GM08714 (cell line): ENCODE data around the gene RAP1A.
"Not testable (repeated sequence)": the region's sequence is repeated elsewhere in the genome, so short reads cannot be mapped to it uniquely, and the experiment has no call there.

Experiments
- H3K4me3 ChIP-seq: fragments of 200-500 bp; sonication (Bioruptor generic); 2 replicates; pipeline ENCODE4 v1.5.1; 2014; ENCODE audit warnings: mild to moderate bottlenecking, low read length, inconsistent platforms
- ZNF274 ChIP-seq: IDR thresholded peaks from 2 replicates; pipeline ENCODE4 v1.6.1; 2012; ENCODE audit warnings: mild to moderate bottlenecking, low read depth, low read length

RAP1A gene

DNA sequence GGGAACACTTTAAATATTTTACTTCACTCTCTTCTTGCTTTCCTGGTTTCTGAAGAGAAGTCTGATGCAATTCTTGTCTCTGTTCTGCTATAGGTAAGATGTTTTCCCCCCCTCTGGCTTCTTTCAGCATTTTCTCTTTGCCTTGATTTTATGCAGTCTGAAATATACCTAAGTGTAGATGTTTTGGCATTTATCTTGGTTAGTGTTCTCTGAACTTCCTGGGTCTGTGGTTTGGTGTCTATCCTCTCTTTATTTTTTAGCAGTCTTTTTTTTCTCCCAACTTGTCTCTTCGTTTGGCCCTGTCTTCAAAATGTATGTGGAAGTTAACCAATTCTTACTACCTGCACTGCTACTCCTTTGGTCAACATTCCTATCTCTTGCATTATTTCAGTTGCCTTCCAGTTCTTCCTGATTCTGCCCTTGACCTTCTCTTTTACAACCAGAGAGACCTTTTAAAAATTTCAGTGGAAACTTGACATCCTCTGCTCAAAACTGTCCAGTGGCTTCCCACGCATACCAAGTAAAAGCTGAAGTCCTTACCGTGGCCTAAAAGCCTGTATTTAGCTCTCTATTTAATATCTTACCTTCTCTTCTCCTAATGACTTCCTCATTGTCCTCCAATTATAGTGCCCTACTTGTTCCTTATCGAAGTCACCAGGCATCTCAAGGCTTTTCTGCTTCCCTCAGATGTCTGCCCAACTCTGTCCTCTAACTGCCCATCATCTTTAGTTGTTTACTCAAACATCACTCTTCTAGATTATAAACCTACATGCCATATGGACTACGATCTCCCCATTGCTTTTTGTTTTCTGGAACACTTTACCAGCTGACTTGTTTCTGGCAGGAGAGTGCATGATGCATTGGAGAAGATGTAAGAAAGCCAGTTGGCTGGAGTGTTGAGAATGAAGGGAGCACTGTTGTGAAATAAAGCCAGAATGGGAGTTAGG, 40.9 kb downstream of the RAP1A start:
- no peak overlapping the region for H3K4me3 ChIP-seq
- TF ChIP-seq ZNF274: no peak

DNA sequence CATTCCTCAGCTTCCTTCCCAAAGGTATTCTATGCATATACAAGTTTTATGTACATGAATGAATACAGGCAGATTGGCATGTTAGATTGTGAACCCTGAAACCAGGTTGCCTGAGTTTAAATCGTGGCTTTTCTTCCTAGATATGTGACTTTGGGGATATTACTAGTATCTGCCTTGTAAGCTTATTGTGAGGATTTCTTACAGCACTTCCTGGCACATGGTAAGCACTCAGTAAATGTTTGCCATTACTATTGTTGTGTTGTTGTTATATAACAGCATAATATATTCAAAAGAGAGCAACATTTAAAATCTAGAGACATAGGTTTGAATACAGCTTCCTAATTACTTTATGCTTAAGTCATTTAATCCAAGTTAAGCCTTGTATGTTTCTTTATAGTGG, 45.1 kb downstream of the RAP1A start:
- no peak for TF ChIP-seq ZNF274

DNA sequence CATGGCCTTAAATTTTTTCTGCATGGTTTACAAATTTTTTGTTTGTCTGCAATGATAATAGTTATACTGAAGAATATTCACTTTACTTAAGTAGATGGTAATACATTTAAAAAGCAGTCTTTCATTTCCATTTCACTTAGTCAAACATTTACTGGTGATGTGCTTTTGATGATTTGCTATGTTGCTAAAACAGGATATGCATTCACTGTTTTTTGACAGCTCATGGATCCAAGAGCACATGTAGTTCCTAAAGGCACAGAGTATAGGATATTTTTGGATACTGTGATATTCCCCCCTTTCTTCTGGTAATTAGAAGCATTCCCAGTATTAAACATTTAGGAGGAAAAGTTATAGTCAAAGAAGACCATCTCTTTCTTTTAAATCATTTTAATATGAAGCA, 45.9 kb downstream of the RAP1A start:
- H3K4me3 ChIP-seq: no peak overlapping the region
- TF ChIP-seq ZNF274: no peak

More for the DNA sequence above, 45.1 kb downstream of the RAP1A start:
- H3K4me3 ChIP-seq: no peak overlapping the region; the same call in 1 of the 2 replicates

DNA sequence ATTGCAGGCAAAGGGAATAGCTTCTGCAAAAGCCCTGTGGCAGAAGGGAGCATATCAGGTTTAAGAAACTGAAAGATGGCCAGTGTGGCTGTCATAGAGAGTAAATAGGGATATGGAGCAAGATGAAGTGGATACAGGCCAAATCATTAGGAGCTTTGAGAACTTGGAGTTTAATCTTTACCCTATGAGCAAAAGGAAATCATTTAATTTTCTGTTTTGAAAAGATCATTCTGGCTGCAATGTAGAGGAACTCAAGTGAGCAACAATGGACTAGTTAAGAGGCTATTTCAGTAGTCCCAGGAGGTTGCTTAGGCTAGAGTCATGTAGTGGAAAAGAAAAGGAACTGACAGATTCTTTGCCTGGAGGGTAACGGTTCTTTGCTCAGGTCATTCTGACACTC, 47.2 kb downstream of the RAP1A start:
- no peak for TF ChIP-seq ZNF274
- H3K4me3 ChIP-seq: no peak overlapping the region

DNA sequence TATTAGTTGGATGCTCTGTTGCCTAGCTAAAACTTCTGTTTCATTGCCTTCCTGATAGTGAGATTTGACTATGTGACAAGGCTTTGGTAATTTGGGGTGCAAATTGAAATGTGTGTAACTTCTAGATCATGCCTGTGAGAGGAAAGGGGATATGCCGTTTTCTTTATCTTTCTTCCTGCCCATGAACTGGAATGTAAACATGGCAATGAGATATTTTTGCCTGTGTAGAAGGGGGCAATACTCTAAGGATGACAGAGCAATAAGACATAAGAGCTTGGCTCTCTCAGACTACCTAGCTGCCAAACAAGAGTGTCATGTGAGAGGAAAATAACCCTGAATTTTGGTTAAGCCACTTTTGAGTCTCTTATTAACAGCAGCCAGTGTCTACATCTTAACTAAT, 49.7 kb downstream of the RAP1A start:
- TF ChIP-seq ZNF274: no peak

DNA sequence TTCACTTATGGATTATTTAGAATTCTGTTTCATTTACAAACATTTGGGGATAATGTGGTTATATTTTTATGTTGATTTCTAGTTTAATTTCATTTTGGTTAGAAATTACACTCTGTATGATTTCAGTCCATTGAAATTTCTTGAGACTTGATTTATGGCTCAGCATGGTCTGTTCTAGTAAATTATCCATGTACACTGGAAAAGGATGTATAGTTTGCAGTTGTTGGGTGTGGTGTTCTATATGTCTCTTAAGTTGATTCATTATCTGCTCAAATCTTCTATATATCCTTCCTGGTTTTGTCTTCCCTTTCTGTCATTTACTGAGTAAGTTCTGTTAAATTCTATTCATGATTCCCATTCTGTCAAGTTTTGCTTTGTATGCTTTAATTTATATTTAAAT, 52.3 kb downstream of the RAP1A start:
- no peak for TF ChIP-seq ZNF274
- H3K4me3 ChIP-seq: no peak overlapping the region

More for the DNA sequence above, 49.7 kb downstream of the RAP1A start:
- H3K4me3 ChIP-seq: no peak overlapping the region

DNA sequence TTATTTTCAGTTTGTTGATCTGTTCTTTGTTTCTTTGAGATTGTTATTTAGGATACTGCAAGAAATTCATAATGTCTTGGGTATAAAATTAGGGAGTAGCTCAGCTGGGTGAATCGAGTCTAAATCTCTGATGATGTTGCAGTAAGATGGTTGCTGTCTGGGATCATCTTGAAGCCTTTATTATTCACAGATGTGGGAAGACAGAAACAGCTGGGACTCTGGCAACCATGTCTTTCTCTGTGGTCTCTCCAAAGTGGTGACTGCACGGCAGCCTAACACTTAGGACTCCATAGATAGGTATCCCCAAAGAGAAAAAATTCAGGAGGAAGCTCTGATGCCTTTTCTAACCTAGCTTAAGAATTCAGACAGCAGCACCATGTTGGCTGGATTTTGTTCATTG, 52.7 kb downstream of the RAP1A start:
- H3K4me3 ChIP-seq: no peak overlapping the region
- TF ChIP-seq ZNF274: no peak

DNA sequence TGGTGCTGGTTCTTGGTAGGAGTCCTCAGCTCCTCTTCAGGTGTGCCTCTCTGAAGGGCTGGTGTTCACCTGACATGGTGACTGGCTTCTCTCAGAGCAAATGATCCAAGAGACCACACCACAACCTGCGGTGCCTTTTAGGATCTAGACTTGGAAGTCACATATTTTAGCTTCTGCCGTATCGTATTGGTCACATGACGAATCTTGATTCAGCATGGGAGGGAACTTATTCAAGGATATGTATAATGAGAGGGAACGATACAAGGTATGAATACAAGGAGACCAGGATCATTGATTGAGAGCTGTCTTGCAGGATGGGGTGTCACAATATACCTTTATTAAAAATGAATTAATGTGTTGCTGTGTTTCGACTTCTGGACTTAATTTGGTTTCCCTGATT, 58.0 kb downstream of the RAP1A start:
- no peak overlapping the region for H3K4me3 ChIP-seq
- TF ChIP-seq ZNF274: no peak

DNA sequence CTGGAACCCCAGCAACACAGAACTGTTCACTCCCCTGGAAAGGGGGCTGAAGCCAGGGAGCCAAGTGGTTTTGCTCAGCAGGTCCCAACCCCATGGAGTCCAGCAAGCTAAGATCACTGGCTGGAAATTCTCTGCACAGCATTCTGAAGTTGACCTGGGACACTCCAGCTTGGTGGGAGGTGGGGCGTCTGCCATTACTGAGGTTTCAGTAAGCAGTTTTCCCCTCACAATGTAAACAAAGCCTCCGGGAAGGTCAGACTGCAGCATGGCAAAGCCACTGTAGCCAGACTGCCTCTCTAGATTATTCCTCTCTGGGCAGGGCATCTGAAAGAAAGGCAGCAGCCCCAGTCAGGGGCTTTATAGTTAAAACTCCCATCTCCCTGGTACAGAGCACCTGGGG, 60.0 kb downstream of the RAP1A start:
- TF ChIP-seq ZNF274: no peak
- no peak overlapping the region for H3K4me3 ChIP-seq

DNA sequence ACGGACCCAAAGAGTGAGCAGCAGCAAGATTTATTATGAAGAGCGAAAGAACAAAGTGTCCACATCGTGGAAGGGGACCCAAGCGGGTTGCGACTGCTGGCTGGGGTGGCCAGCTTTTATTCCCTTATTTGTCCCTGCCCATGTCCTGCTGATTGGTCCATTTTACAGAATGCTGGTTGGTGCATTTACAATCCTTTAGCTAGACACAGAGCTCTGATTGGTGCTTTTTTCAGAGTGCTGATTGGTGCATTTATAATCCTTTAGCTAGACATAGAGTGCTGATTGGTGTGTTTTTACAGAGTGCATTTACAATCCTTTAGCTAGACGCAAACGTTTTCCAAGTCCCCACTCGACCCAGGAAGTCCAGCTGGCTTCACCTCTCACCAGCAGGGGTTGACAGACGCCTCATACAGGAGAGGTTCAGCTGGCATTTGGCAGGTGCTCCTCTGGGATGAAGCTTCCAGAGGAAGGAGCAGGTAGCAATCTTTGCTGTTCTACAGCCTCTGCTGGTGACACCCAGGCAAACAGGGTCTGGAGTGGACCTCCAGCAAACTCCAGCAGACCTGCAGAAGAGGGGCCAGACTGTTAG, 60.7 kb downstream of the RAP1A start:
- not testable (repeated sequence) for H3K4me3 ChIP-seq

DNA sequence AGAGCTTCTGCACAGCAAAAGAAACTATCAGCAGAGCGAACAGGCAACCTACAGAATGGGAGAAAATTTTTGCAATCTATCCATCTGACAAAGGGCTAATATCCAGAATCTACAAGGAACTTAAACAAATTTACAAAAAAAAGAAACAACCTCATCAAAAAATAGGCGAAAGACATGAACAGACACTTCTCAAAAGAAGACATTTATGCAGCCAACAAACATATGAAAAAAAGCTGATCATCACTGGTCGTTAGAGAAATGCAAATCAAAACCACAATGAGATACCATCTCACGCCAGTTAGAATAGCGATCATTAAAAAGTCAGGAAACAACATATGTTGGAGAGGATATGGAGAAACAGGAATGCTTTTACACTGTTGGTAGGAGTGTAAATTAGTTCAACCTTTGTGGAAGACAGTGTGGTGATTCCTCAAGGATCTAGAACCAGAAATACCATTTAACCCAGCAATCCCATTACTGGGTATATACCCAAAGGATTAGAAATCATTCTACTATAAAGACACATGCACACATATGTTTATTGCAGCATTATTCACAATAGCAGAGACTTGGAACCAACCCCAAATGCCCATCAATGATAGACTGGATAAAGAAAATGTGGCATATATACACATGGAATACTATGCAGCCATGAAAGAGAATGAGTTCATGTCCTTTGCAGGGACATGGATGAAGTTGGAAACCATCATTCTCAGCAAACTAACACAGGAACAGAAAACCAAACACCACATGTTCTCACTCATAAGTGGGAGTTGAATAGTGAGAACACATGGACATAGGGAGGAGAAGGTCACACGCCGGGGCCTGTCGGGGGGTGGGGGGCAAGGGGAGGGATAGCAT, 65.9 kb downstream of the RAP1A start:
- H3K4me3 ChIP-seq: not testable (repeated sequence)

DNA sequence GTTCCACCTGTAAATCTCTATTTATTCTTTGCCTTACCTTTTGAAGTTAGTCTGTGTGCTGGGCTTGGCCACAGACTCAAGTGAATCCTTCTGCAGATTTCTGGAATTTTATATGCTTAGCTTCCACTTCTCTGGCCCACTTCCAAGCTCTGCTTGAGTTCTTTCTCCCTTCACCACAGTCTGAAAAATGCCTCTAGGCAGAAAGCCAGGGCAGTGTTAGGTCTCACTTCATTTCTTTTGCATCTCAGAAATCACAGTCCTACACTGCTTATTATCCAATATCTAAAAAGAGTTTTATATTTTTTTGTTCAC, 70.7 kb downstream of the RAP1A start:
- no peak overlapping the region for H3K4me3 ChIP-seq
- no peak for TF ChIP-seq ZNF274

DNA sequence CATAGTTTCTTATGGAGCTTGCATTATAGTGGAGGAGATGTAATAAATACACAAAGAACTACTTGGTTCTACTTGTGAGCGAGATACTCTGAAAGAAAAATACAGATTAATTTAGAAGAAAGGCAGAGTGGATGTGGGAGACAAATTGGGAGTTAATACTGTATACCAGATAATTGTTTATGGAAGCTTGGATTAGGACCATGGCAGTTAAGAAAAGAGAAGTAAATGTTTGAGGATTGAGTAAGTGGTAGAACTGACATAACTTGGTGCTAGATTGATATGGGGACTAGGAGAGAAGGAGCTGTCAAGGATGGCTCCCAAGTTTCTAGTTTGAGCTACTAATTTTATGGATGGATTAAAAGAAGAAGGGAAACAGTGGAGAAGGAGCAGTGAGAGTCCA, 72.3 kb downstream of the RAP1A start:
- TF ChIP-seq ZNF274: no peak
- no peak overlapping the region for H3K4me3 ChIP-seq

DNA sequence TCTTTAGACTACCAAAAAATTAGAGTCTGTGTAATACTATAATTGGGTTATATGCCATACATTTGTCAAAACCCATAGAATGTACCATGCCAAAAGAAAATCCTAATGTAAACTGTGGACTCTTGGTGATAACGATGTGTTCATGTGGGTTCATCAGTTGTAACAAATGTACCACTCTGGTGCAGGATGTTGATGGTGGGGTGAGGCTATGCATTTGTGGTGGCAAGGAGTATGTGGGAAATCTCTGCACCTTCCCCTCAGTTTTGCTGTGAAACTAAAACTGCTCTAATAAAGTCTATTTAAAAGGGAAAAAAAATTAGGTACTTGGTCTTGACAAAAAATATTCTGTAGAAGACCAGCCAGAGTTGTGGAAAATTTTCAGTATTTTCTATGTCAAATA, 76.2 kb downstream of the RAP1A start:
- no peak for TF ChIP-seq ZNF274
- no peak overlapping the region for H3K4me3 ChIP-seq

DNA sequence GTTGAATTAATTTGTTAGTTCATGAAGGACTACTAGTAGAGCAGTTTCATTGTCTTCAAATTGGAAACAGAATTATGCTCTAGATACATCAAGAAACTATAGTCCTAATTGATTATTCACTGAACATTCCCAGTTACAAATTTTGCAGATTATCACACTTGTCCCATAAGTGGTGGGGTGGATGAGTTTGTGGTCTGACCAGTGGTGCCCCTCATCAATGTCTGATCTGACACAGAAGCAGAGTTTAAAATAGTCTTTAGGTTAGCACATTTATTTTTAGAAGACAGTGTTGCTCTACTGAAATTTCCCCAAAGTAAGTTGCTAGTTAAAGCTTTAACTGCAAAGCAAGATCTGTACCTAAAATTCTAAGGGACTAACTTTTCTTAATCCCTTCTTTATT, 76.7 kb downstream of the RAP1A start:
- H3K4me3 ChIP-seq: no peak overlapping the region
- no peak for TF ChIP-seq ZNF274

DNA sequence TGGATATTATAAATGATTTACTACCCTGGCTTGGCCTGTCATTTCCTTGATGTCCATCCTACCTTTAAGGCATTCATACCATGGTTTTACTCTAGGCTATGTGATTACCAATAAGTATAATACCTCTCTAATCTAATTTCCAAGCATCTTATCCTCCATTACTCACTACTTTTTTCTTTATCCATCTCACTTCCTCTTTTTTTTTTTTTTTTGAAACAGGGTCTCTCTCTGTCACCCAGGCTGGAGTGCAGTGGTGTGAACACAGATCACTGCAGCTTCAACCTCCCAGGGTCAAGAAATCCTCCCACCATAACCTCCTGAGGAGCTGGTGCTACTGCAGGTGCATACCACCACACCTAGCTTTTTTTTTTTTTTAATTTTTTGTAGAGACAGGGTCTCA, 79.7 kb downstream of the RAP1A start:
- no peak for TF ChIP-seq ZNF274
- no peak overlapping the region for H3K4me3 ChIP-seq
